HG03521 (cell line): ENCODE measurements around the gene SLC13A4.
"Not testable (repeated sequence)": the region's sequence is repeated elsewhere in the genome, so short reads cannot be mapped to it uniquely, and the experiment has no call there.

Experiments
- ATAC-seq: cut with Tn5 transposase; IDR thresholded peaks from one replicate; pipeline ENCODE4 v1.9.1; 2021; ENCODE audit warnings: mild to moderate bottlenecking, moderate library complexity; ENCODE audit not compliant: unreplicated experiment

The SLC13A4 gene

GRCh38 chr7:135728136-135728669 lies at the start of gene SLC13A4:
SLC13A4 (minus strand) TSS chr7:135728186; CDS start chr7:135727496, 690 bp downstream.
- no peak for ATAC-seq

GRCh38 chr7:135775915-135776314 lies 47.9 kb upstream of the SLC13A4 start:
- ATAC-seq, result not testable (repeated sequence)

GRCh38 chr7:135775230-135775629 lies 47.2 kb upstream of the SLC13A4 start:
- no peak for ATAC-seq

- ATAC-seq, result no peak
These were observed 46.3 kb upstream of the SLC13A4 start for GRCh38 chr7:135774284-135774683.

GRCh38 chr7:135773464-135773863 lies 45.5 kb upstream of the SLC13A4 start:
- no peak for ATAC-seq

- no peak for ATAC-seq
These were observed 44.7 kb upstream of the SLC13A4 start for GRCh38 chr7:135772639-135773222.

DNA sequence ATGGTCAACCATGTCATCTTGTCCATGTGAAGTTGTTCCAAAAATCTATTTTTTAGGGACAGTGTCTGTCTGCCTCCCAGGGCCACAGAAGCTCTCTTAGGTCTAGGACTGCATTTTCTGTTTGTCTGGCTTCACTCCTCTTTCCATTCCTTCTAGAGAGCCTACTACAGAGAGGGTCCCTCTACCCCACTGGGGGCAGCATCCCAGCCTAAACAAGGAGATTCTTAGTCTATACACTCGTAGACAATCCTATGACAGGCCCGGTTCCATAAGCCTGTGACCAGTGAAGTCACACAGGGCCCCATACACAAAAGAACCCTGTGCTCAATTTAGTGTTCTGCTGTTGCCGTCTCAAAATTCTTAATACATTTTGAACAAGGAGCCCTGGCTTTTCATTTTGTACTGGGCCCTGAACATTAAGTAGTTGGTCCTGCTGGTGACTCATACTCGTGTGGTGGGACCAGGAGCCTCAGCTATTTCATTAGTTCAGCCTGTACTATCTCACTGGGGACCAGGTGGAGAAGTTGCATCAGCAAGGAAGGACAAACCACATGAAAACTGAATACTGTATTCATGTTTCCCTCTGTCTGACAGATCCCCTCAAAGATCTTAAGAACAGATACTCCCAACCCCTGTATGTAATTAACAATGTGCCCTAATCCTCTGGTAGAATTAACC lies 44.1 kb upstream of the SLC13A4 start:
- ATAC-seq, result no peak

- no peak for ATAC-seq
These were observed 43.1 kb upstream of the SLC13A4 start for GRCh38 chr7:135771051-135771450.

- no peak for ATAC-seq
These were observed 42.2 kb upstream of the SLC13A4 start for GRCh38 chr7:135770139-135770710.

DNA sequence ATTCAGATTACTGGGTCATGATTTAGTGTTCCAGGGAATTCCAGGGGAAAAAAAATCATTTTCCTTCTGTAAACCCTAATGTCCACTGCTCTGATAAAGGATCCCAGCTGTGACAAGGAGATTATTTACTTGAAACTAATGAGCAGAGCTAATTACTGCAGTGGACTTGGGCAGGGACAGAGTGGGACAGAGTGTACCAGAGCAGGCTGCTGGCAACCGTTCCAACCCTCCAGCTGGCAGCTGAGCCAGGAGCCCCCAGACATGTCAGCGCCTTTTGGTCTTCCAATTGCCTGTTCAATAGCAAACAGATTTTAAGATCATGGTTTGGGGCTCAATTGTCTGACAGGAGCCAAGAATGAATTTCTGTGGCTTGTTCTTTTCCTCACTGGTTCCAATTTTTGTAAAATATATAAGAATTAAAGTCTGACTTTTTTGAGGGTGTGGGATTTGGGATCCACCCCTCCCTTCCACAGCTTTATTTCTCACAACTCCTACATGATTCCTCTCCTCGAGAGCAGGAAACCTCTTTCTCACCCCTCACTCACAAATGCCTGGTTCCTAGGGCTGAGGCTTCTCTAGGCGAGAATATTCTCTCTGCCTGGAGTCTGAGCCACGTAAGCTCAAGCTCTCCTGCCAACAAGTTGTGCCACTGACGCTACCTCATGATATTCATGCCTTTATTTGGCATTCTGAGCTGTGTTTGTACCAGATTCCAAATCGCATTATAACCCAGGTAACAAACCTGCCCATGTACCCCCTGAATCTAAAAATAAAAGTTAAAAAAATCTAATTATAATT lies 41.2 kb upstream of the SLC13A4 start:
- no peak for ATAC-seq

GRCh38 chr7:135768467-135768866 lies 40.5 kb upstream of the SLC13A4 start:
- ATAC-seq, result no peak

- no peak for ATAC-seq
These were observed 40.1 kb upstream of the SLC13A4 start for GRCh38 chr7:135768064-135768463.

DNA sequence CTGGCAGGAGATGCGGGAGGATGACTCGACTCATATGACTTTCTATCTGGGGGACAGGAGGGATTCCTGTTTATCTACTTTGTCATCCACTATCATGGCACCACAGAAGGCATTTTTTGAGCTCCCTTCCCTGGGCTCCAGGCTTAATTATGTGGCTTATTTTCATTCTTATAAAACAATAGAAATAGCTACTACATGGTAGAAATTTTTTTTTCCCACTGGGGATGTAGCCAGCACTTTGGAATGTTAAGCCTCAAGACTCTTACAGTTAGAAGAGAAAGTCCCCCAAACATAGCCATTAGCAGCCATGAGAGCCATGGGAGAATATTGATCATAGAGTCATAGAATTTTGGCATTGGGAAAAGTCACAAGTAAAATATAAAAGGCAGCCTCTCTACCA lies 35.3 kb upstream of the SLC13A4 start:
- ATAC-seq, result no peak

DNA sequence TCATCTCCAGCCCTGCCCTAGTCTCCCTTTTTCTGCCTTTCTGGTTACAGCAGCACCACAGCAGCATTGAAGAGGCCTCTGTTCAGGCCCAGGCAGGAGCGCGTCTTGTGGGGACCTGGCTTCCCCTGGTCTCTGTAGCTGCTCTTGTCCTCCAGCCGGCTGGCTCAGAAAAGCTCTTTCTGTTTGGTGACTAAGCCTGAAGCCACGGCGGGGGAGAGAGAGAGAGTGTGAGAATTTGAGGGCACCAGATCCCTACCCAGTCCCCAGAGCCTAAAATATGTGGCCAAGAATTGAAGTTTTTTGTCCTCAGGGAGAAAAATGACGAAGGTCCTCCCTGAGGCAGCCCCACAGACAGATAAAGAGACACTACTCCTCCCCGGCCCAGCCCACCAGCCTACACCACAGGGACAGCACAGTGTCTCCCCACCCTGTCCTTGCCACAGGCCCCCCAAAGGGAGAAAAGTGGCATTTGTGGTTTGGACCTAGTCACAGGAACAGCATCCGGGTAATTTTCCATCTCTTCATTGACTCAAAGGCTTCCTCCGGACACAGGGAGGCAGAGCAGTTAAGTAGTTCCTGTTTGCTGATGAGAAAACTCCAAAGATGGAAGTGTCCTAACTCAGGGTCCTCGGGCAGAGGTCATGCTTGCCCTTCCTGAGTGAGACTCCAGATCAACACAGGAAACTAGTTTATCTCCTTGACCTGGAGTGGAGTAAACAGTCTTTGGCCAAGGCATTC lies 33.9 kb upstream of the SLC13A4 start:
- ATAC-seq, result no peak

- ATAC-seq, result no peak
These were observed 31.5 kb upstream of the SLC13A4 start for GRCh38 chr7:135759532-135759931.

DNA sequence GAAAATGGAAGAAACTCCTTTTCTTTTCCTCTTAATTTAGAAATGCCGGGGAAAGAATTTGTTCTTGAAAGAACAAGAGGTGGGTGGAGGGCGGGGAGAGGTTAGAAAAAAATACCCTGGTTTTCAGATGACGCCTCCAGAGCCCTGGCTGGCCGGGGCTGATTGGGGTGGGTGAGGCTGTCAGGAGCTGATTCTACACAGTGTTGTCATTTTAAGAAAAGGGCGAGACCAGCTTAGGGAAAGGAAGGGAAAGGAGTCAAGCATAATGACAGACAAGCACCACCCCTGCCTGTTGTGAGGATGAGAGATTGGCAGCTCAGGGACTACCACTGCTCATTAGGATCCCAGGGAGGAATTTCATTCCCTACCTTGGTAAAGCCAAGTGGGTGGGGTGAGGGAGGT lies 30.5 kb upstream of the SLC13A4 start:
- ATAC-seq, result no peak

DNA sequence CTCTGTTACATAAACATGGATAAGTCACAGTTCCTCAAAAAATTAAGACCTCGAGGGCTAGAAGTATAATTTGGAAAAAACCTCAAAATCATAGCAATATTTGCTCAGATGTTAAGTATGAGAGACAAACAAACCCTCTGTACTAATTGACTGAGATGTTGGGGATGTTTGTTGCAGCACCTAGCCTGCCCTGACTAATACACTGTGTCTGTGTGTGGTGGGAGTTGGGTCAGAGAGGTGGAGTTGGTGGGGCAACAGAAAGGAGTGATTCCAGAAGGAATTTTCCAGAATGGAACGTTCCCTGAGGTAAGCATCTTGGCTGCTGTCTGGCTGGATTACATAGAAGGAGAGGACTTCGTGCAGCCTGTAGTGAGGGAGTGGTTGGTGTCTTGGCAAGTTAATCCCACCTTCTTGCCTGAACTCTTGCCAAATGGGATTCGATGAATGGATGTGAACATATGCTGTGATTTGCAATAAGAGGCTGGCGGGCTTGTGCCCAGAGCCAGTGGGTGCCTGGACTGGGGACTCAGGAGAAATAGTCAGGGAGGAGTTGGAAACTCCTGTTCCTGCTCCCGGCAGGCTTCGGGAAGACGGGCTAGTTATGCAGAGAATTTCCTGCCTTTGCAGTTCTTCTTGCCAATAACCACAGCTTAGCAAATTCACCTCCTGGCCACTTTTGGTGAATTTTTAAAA lies 29.9 kb upstream of the SLC13A4 start:
- ATAC-seq, result no peak

- no peak for ATAC-seq
These were observed 28.2 kb upstream of the SLC13A4 start for GRCh38 chr7:135756191-135756590.

DNA sequence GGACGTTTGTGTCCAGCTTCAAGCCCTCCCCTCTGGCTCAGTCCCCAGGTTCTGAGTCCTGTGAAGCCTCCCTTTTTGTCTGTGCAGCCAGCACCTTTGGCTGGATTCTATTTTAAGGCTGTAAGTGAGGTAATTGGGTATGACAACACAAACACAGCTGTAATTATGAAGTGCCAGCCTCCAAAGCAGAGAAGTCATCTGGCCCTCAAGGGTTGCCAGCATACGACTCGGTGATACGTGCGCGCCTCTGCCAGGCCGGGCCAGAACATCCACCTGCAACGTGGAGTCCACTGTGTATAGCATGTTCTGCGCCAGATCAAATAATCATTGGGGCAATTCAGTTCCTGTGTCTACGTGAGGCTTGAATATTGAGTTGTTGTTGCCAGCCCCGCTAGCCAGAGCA lies 27.4 kb upstream of the SLC13A4 start:
- no peak for ATAC-seq
